ENCODE data around the gene TRPM6.
"Not testable (repeated sequence)": the region's sequence is repeated elsewhere in the genome, so short reads cannot be mapped to it uniquely, and the experiment has no call there.

Gene TRPM6

DNA sequence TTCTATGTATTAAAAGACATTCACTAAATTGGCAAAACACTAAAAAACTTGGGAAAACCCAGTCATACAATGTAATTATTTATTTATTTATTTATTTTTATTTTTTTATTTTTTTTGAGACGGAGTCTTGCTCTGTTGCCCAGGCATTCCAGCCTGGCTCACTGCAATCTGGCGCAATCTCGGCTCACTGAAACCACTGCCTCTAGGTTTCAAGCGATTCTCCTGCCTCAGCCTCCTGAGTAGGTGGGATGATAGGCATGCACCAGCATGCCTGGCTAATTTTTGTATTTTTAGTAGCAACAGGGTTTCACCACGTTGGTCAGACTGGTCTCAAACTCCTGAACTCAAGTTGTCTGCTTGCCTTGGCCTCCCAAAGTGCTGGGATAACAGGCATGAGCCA lies 27.5 kb downstream of the TRPM6 start:
- DNase-seq: not testable (repeated sequence)

DNA sequence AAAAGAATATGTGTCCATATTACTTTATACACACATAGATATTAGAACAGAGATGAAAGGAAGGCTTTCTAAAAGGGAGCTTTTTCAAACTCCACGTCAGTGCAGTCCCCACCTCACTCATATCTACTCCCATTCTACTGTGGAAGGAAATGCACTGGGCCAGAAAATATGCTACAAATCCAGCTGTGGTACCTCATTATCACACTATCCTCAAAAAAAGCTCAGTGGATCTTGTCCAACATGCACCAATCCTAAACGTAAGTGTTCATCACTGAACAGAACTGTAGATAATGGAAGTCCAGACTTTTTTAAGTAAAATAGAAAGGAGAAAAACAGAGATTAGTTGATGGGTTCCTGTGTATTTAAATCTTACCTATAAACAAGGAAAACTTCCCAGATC lies 27.9 kb downstream of the TRPM6 start:
- DNase-seq: no peak

DNA sequence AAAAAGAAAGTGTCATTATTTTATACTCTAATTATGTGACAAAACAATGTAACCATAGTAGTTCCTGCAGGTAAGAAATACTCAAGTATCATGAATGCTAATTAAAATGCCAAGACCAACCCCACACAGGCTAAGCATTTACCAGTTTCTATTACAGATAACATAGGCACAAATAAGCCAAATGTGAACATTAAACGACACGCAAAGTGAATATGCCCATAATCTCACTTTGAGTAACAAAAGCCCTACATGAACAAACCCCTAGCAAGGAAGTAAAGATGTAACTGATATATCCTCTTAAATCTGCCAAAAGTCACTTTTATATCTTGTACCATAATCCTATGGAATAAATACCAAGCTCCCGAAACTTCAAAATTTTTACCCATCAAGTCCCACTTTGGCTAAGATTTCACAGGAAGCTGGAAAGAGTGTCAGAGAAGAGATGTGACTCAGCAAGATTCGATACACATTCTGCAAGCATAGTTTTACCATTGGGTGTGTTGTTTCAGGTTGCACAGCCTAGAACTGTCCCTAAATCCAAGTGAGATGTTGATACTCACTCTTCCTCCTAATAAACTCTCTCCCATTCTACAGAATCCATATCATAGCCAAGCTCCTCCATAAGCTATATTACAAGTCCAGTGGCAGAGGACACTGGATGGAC lies 28.8 kb downstream of the TRPM6 start:
- no peak for DNase-seq

DNA sequence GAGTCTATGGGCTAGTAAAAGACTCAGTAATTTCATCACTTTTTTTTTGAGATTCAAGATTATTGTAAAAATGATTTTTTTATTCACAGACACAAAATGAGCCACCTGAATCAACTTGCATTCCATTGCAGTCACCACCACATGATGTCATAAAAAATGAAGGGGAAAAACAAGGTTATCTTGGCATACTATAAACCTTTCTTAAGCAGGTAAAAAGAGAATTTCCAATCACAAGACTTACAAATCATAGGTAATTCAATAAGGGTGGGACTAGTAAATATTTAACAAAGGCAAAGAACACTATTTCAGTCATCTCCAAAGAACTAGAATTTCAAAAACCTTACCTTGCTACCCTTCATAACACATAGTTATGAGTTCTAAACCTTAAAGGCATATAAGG lies 30.7 kb downstream of the TRPM6 start:
- no peak for DNase-seq

DNA sequence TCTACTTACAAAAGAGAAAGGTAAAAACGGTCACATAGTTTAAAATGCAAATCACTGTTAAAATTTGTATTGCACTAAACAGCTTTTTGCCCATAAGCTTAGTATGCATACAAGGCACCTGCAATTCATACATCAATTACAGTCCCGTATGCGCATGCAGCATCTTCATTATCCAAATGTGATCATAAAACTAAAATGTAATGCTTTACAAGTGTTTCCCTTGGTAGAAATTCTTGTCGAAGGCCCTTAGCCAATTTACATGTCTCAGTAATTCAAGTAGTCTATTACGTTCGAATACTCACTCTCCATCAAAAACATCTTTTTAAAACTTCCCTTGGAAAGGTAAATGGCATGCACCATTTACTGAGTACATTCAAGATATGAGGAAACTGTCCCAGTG lies 32.6 kb downstream of the TRPM6 start:
- DNase-seq: no peak

DNA sequence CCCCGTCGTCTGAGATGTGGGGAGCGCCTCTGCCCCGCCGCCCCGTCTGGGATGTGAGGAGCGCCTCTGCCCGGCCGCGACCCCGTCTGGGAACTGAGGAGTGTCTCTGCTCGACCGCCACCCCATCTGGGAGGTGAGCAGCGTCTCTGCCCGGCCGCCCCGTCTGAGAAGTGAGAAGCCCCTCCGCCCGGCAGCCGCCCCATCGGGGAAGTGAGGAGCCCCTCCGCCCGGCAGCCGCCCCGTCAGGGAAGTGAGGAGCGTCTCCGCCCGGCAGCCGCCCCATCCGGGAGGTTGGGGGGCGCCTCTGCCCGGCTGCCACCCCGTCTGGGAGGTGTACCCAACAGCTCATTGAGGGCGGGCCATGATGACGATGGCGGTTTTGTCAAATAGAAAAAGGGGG lies 34.7 kb downstream of the TRPM6 start:
- DNase-seq: not testable (repeated sequence)

DNA sequence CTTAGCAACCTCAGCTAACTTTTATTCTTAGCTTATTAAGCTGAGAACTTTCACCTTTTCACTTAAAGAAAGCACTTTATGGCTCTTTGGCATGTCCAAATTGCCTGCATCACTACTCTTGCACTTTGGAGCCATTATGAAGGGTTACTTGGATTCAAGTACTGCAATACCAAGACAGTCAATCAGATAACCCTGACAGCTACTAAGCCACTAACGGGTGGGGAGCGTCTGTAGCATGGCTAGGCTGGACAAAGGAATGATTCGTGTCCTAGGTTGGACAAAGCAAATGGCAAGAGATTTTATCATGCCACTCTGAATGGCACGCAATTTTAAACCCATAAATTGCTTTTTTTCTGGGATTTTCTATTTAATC lies 39.6 kb downstream of the TRPM6 start:
- no peak for DNase-seq

DNA sequence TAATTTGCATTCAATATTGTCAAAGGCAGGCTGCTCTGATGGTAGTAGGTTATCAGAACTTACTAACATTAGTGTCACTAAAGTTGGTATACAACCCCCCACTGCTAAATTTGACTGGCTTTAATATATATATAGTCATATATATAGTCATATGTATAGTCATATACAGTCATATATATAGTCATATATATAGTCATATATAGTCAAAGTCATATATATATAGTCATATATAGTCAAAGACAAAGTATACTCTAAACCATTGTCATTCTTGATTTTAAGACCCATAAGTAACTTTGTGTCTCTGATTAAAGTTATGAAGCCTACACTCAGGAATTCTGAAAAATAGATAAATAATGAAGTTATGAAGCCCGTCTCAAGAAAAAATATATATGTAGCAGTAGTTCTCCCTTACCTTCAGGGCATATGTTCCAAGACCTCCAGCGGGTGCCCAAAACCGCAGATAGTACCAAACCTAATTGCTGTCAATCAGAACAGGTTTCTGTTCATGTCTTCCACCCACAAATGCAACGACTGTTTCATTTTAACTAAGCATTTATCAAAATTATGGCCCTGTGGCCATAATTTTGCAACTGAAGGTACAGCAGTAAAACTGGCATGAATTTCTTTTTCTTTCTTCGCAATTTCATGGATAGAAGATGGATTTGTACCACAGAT lies 40.1 kb downstream of the TRPM6 start:
- no peak for DNase-seq

DNA sequence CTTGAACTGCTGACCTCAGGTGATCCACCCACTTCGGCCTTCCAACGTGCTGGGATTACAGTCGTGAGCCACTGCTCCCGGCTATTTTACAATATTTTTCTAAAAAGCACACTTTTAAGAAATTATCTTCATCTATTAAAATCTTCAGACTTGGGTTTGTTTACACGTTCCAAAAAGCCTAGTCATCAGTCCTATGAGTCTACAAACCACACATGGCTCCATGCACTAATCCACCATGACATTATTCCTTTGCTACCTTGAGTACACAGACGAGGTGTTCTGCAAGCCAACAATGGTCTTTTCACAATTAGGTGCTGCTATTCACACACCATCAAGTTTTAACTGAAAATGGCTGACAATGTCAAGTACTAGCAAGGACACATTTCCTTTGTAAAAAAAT lies 41.0 kb downstream of the TRPM6 start:
- no peak for DNase-seq

DNA sequence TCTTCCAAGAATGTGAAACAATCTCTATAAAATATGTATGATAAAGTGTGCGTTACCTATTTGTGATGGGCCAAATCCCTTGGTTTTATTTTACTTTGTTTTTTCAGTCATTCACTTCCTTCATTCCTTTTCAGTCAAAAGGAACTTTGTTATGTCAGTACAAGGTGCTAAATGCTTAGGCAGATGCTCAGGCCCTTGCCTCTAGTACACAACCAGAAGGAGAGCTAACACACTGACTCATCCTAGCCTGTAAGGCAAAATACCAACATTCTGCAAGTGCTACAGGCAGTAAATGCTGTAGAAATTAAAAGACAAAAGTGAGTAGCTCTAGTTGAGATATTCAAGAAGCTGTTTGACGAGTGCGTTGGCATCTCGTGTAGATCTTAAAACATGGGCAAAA lies 49.4 kb downstream of the TRPM6 start:
- peak in 1 of 56 donors; percentile 18 for DNase-seq

DNA sequence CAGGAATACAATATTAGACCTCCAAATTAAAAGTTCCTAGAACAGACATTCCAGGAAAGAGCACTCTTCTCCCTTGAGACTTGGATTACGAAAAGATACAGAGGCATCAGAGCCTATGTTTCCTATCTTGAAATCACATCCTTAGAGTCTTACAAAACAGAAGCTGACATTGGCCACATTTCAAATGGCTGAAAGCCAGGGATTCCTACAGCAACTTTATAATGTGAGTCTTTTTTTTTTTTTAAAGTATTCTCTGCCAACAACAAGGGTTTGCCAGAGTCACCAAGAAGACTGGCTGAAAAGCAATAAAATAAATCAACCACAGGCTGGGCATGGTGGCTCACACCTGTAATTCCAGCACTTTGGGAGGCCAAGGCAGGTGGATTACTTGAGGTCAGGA lies 63.1 kb downstream of the TRPM6 start:
- DNase-seq: peak in 3 of 56 donors; percentile 2 to 30 (median 6)

DNA sequence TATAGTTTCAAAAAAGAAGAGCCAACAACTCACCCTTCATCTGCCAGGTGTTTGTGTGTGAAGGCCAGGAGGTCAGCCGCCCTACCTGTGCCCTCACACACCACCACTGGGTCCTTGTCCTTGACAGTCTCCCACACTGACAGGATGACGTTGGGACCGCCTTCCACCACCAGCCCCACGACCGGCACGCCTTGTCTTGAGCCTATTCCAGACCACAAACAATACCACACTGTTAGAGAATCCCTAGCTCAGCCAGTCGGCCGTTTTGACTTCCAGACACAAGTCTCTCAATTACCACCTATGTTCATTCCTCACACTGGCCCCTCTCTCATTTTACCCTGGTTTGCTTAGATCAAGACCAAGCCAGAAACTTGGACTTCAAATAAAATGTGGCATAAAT lies 66.1 kb downstream of the TRPM6 start:
- peak in 52 of 56 donors; percentile 1 to 81 (median 38) for DNase-seq

DNA sequence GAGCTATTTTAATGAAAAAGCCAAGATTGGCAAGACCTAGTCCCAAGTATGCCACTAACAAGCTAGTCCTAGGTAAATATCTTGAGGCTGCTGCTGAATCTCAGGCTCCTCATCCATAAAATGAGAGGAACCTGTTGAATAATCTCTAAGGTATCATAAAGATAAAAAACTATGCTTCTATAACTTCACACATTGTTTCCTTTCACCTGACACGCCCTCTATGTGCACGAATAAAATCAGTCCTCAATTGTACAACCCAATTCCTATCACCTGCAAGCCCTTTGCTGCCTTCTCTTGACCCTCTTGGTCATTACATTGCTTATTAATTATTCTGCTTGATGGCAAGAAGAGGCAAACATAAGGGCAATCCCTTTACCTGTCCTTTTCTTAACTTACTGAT lies 69.9 kb downstream of the TRPM6 start:
- DNase-seq: no peak

DNA sequence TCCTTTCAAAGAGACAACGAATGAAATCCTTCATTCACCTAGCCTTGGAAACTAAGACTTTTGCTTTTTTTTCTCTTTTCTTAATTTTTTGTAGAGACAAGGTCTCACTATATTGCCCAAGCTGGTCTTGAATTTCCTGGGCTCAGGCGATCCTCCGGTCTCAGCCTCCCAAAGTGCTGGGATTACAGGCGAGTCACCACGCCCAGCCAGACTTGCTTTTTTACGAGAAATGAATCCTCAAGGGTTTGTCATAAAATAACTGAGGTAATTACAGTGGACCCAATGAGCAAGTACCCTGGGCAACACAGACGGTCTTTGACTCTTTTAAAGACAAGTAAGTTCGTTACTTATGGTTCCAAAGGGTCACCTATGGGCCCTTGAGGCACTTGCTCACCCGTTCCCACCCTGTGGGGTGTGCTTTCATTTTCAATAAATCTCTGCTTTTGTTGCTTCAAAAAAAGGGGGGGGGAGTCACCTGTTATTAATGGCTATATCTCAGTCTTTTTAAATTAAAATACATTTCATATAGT lies 70.4 kb downstream of the TRPM6 start:
- DNase-seq: no peak

DNA sequence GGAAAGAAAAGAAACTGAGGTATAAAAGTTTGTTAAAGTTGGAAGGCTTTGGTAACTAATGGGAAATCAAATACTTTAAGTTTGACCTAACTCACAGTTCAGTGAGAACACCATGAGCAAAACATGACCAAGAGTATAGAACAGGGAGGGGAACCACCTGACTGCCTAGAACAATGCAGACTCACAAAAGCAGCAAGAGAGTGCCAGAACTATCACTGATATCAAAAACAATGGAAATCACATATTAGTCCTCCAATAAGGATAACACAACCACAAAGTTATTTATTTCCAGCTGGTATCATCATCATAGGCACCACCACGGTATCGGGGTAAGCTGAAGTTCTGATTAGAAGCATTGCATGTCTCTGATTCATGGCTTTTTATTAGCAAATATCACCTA lies 77.5 kb downstream of the TRPM6 start:
- DNase-seq: no peak

DNA sequence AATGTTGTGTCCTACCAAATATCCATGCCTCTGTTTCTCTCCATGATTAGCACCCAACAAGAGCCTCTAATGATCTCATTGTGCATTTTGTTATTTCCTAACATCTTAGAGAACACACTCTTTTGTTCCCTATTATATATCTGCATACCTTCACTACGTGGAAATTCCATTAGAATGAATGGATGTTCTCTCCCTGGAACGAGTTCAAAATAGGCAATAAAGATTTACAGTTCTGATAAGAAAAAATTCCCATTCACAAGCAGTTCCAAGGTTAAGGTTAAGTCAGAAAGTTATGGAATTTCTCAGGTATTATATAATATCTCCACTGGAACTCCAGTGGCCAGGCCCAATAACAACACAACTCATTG lies 83.7 kb downstream of the TRPM6 start:
- no peak for DNase-seq

DNA sequence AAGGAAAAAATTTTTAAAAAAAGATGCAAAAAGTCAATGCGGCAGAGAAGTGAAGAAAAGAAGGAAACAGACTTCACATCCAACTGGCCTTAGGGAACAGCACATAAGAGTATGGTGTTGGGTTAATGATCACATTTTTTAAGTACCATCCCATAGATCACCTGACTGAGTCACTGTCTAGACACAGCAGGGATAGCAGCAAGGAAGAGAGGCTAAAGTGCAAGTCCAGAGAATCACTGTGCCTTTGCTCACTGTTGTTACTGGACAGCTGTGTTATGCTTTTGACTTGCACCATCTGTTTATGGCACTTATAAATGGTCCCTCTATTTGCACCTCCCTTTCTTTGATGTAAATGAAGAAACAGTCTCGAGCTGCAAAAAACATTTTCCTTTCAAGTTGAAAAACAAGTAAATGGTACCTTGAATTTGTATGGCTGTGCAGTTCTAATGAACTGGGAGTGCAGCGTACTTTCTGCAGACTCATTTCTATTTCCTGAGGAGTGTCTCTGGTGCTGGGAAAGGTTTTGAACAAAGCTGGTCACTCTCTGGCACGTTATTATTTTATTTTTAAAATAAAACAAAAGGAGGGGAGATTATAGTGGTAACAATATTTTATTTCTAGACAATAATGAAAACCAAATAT lies 84.2 kb downstream of the TRPM6 start:
- no peak for DNase-seq

DNA sequence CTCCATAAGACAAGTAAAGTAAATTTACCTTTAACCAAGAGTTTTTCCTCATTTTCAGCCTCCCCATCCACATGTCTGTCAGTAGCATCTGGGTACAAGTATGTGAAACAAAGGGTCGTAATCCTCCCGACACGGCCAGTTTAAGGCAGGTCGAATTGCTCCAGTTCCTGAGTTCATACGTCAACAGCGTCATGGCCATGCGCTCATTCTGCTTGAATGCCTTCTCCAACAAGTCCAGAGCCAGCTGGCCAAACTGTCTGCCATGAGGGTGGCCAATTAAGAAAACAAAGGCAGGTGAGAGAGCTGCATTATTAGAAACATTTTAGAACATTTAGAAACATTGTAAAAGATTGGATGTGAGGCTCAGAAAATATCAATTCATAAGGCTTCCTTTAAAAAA lies 87.5 kb downstream of the TRPM6 start:
- DNase-seq: no peak

DNA sequence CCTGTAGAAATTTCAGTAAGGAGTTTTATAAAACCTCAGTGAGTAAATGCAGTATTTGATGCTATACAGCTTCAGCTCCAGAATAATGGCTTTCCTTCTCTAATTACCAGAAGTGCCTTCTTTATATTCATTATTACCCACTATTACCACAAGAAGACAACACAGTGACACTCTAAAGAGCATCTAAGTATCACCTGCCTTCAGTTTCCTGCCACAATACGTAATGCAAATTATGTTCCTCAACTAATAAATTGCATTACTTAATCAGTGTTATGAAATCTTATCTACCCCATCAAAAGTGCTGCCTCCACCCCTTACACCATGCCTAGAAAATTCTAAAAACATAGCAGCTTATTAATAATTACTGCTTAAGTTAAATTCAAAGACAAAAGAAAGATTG lies 91.9 kb downstream of the TRPM6 start:
- DNase-seq: no peak

DNA sequence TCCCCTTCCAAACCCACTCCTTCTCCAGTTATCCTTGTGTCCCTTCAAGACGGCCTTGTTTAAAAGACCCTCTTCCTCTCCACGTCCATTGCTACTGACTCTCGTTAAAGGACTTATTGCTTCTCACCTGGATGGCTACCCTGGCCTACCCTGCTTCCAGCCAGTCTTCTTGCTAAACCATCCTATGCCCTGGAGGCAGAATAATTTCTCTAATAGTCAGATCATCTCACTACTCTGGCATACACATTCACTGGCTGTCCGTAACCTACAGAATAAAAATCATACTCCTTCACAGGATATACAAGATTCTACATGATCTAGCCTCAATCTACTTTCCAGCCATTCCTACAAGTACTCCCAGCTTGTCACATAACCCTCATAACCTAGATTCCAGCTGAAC lies 92.6 kb downstream of the TRPM6 start:
- DNase-seq: no peak

DNA sequence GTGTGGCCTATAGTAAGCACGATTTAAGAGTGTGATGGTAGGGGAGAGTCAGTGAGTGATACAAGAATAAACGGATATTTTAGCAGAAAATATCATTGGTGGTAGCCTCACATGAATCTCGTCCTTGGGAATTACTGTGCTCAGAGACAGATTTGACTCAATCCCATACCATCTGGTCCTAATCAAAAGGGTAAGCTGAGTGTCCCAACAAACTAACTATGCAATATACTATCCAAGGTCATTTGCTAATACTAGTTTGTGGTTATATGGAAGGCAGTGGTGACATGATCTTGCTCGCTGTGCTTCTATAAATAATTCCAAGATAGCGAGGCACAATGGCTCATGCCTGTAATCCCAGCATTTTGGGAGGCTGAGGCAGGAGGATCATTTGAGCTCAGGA lies 103.2 kb downstream of the TRPM6 start:
- no peak for DNase-seq

DNA sequence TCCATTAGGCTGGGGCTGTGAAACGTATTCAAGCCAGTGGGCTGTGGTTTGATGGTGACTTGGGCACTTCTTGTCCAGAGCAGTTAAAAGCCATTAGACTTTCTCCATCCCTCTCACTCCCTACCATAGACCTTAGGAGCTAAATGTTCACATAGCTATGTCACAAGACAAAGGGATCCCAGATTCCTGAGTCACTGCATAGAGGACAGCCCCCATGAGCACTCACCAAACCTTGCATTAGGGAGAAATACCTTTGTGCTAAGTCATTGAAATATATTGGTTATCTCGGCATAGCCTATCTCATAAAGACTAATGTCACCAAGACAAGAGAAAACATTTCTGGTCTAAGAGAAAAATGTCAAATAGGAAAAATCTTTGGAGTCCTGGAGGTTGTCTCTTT lies 104.3 kb downstream of the TRPM6 start:
- no peak for DNase-seq
